HL-60 (cell line): Measurements from ENCODE around the gene KCNK16.

Experiments used
- DNase-seq, 2 experiments: peaks; one replicate each; pipeline ENCODE4 v3.0.0-alpha.2; 2010 to 2020; ENCODE audit warnings: low read depth in 1 of 2, low spot score in 1 of 2
- H3K27ac ChIP-seq: fragments of 250-450 bp; sonication (Bioruptor Pico); replicated peaks from 2 replicates; pipeline ENCODE4 v1.5.1; 2020; ENCODE audit warnings: mild to moderate bottlenecking, moderate library complexity
- H3K27me3 ChIP-seq: fragments of 250-450 bp; sonication (Bioruptor Pico); 2 replicates; pipeline ENCODE4 v1.5.1; 2021; ENCODE audit warnings: mild to moderate bottlenecking, moderate library complexity; ENCODE audit not compliant: insufficient read depth, poor library complexity, severe bottlenecking
- H3K4me3 ChIP-seq: replicated peaks from 2 replicates; pipeline ENCODE4 v1.5.1; 2011; ENCODE audit warnings: mild to moderate bottlenecking, control low read depth, low read length; ENCODE audit not compliant: insufficient read depth
- GABPA ChIP-seq: IDR thresholded peaks from 2 replicates; pipeline ENCODE4 v1.6.1; 2012; ENCODE audit warnings: low read depth
- POLR2AphosphoS5 ChIP-seq: IDR thresholded peaks from 2 replicates; pipeline ENCODE4 v1.6.1; 2012; ENCODE audit warnings: low read depth
- SPI1 ChIP-seq: IDR thresholded peaks from 2 replicates; pipeline ENCODE4 v1.6.1; 2012; ENCODE audit warnings: low read depth, mild to moderate bottlenecking, borderline replicate concordance
- TF ChIP-seq, protein P1 (sequence below): IDR thresholded peaks from 2 replicates; pipeline ENCODE4 v1.6.1; 2012; ENCODE audit warnings: low read depth; ENCODE audit not compliant: insufficient replicate concordance
- TF ChIP-seq, protein P2 (sequence below): IDR thresholded peaks from one replicate; pipeline ENCODE4 v1.5.1; 2011; ENCODE audit warnings: low read length, control low read depth, inconsistent platforms; ENCODE audit not compliant: insufficient read depth

Gene KCNK16

DNA sequence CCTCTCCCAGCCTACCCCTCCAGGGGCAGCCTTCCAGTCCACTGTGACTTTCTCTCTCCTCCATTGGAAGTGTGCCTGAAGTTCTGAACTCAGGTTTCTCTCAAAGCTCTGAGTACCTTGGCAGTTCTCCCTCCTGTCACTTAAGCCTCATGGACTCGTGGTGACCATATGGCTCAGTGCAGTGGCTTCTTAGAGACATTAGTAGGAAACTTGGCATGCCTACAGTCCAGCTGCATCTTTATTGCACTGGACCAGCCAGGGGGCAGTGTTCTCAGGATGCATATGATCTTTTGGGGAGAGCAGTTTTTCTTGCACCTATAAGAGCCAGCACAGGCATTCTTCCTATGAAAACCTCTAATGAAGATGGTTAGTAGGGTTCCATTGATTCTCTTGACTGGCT, 47.5 kb upstream of the KCNK16 start:
- TF ChIP-seq POLR2AphosphoS5 (no peak), GABPA (no peak), SPI1 (no peak)
- TF ChIP-seq, protein P1, sequence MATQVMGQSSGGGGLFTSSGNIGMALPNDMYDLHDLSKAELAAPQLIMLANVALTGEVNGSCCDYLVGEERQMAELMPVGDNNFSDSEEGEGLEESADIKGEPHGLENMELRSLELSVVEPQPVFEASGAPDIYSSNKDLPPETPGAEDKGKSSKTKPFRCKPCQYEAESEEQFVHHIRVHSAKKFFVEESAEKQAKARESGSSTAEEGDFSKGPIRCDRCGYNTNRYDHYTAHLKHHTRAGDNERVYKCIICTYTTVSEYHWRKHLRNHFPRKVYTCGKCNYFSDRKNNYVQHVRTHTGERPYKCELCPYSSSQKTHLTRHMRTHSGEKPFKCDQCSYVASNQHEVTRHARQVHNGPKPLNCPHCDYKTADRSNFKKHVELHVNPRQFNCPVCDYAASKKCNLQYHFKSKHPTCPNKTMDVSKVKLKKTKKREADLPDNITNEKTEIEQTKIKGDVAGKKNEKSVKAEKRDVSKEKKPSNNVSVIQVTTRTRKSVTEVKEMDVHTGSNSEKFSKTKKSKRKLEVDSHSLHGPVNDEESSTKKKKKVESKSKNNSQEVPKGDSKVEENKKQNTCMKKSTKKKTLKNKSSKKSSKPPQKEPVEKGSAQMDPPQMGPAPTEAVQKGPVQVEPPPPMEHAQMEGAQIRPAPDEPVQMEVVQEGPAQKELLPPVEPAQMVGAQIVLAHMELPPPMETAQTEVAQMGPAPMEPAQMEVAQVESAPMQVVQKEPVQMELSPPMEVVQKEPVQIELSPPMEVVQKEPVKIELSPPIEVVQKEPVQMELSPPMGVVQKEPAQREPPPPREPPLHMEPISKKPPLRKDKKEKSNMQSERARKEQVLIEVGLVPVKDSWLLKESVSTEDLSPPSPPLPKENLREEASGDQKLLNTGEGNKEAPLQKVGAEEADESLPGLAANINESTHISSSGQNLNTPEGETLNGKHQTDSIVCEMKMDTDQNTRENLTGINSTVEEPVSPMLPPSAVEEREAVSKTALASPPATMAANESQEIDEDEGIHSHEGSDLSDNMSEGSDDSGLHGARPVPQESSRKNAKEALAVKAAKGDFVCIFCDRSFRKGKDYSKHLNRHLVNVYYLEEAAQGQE: no peak
- TF ChIP-seq, protein P2, sequence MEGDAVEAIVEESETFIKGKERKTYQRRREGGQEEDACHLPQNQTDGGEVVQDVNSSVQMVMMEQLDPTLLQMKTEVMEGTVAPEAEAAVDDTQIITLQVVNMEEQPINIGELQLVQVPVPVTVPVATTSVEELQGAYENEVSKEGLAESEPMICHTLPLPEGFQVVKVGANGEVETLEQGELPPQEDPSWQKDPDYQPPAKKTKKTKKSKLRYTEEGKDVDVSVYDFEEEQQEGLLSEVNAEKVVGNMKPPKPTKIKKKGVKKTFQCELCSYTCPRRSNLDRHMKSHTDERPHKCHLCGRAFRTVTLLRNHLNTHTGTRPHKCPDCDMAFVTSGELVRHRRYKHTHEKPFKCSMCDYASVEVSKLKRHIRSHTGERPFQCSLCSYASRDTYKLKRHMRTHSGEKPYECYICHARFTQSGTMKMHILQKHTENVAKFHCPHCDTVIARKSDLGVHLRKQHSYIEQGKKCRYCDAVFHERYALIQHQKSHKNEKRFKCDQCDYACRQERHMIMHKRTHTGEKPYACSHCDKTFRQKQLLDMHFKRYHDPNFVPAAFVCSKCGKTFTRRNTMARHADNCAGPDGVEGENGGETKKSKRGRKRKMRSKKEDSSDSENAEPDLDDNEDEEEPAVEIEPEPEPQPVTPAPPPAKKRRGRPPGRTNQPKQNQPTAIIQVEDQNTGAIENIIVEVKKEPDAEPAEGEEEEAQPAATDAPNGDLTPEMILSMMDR: no peak
- Histone ChIP-seq H3K4me3 (no peak overlapping the region), H3K27ac (no peak overlapping the region), H3K27me3 (no peaks in the 10 kb centered on the region)
- no peak for DNase-seq

DNA sequence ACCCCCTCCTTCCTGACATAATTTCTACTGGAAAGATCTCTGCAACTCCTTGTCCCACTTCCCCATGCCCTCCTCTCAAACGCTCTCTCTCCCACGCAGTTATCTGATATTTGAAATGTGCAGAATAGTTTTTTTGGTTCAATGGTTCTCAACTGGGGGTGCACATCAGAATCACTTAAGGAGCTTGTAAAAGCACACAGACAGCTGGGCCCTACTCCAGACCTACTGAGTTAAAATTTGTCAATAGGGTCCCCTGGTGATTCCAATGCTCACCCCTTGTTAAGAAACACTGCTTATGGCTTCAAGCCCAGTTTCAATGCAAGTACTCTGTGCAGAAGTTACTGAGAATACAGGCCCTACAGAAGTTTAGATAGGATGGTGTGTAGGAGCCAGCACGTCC, 45.2 kb upstream of the KCNK16 start:
- Histone ChIP-seq H3K4me3 (no peak overlapping the region), H3K27me3 (no peaks in the 10 kb centered on the region), H3K27ac (no peak overlapping the region)
- TF ChIP-seq, protein P1: no peak
- no peak for TF ChIP-seq GABPA
- TF ChIP-seq POLR2AphosphoS5: no peak
- TF ChIP-seq, protein P2: no peak
- TF ChIP-seq SPI1: no peak
- DNase-seq: no peak

DNA sequence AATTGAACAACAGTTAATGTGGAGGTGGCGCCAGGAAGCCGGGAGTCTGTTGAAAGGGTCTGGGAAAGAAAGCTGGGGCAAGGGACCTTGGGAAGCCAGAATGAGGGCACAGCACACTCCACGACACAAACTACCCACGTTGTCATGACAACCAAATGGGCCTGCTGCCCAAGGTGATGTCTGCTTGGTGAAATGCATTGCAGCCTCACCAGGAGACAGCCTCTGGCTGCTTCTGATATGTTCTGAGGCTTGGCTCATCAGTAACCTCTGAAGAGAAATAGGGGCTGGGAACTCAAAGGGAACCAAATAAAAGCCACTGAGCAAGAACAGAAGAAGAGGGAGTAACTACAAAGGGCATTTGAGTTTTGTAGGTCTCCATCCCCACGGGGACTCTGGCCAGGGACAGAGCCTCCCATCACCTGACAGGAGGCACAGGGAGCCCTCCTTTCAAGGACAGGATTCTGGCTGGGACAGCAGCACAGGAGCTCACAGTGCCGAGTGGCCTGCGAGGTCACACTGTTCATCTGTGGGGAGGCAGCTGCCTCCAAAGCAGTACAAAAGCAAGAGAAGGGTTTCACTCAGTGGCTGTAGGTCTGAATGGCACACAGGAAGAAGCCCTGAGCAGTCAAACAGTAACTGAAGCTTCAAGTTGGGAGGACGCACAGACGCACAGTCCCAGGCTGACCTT, 44.6 kb upstream of the KCNK16 start:
- no peak for DNase-seq
- Histone ChIP-seq H3K27ac (no peak overlapping the region), H3K4me3 (no peak overlapping the region), H3K27me3 (no peaks in the 10 kb centered on the region)
- TF ChIP-seq POLR2AphosphoS5 (no peak), SPI1 (no peak)

DNA sequence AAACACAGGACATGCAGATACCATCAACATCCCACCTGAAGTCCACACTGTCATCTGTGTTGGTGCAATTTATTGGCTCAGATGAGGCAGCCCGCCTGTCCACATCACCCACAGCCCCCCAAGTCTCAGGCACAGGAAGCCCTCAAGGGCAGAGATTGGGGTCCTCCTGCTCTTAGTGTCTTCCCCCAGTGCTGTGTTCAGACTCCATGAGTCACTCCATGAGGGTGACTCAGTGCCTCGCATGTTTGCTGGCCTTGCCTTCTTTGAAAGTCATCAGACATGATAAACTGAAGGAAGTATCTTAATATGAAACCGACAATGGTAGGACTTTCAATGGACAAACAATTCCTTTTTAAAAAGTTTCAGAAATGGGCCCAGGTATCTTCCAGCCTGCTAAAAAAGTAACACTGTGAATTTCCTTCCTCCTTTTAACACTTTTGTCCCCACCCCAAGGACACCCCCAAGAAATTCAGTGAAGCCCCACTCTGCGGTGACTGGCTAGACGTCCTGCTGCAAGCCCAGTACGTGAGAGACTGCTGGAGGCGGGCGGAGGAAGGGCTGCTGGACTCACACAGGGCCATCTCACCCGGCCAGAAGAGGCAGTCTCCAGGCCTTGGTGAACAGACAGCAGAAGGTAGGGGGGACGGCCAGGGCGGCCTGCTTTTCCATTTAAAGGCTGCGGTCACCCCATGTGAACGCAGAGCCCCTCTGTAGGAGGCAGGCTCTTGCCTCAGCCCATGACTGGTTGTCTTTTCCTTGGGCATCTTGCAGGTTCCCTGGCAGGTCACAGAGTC, 43.0 kb upstream of the KCNK16 start:
- Histone ChIP-seq H3K27me3 (no peaks in the 10 kb centered on the region), H3K4me3 (no peak overlapping the region), H3K27ac (no peak overlapping the region)
- no peak for DNase-seq
- TF ChIP-seq, protein P1: no peak
- TF ChIP-seq GABPA (no peak), POLR2AphosphoS5 (no peak), SPI1 (no peak)
- TF ChIP-seq, protein P2: no peak
